ENCODE results near the gene MRPS2. TPM values are rescaled to one million over a fixed set of nuclear protein-coding genes. Genes with fewer than 3 reads are reported as not detected.

MRPS2 gene
- total and polyA plus RNA-seq, 2 experiments from 2014 or later: 83.2 to 116 TPM

DNA sequence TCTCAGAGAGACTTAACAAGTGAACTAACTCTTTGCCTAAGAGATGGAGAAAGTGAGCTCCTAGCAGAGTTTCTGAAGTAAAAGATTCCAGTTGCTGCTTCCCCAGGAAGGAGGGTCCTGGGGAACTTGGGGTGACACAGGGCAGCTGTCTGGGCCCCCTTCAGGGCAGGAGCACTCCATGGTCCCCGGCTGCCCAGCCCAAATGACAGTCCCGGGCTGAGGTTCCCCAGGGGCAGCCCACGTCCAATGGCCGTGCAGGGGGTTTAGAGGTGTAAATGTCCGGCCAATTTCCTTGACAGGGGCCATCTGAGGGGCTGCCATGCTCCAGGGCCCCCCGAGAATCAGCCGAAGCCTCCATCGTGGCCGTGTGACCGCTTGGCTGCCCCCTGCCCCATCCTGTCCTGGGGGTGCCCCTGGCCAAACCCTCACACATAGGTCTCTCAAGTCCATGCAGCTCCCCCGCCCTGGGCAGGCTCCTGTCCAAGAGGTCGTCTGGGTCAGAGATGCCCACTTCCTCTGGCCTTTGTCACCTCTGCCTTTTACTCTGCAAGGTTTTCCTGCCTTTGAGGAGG, 26.4 kb upstream of the MRPS2 start:
- H3K27me3 ChIP-seq (ENCODE audit: insufficient read depth): no peaks in the 10 kb centered on the region
- no peak for TF ChIP-seq STAT1 (IDR thresholded peaks at IDR 0.05; ENCODE audit: unreplicated experiment)
- no peak for TF ChIP-seq ZNF114 (CRISPR knock-in tag; IDR thresholded peaks at IDR 0.05)
- no peak for TF ChIP-seq JUNB (IDR thresholded peaks at IDR 0.05; ENCODE audit: unreplicated experiment)
- no peak for TF ChIP-seq NANOG (IDR thresholded peaks at IDR 0.05; ENCODE audit: borderline replicate concordance)
- TF ChIP-seq EZH2phosphoT487 (IDR thresholded peaks at IDR 0.05; ENCODE audit: unreplicated experiment): no peak
- TF ChIP-seq, protein P1, sequence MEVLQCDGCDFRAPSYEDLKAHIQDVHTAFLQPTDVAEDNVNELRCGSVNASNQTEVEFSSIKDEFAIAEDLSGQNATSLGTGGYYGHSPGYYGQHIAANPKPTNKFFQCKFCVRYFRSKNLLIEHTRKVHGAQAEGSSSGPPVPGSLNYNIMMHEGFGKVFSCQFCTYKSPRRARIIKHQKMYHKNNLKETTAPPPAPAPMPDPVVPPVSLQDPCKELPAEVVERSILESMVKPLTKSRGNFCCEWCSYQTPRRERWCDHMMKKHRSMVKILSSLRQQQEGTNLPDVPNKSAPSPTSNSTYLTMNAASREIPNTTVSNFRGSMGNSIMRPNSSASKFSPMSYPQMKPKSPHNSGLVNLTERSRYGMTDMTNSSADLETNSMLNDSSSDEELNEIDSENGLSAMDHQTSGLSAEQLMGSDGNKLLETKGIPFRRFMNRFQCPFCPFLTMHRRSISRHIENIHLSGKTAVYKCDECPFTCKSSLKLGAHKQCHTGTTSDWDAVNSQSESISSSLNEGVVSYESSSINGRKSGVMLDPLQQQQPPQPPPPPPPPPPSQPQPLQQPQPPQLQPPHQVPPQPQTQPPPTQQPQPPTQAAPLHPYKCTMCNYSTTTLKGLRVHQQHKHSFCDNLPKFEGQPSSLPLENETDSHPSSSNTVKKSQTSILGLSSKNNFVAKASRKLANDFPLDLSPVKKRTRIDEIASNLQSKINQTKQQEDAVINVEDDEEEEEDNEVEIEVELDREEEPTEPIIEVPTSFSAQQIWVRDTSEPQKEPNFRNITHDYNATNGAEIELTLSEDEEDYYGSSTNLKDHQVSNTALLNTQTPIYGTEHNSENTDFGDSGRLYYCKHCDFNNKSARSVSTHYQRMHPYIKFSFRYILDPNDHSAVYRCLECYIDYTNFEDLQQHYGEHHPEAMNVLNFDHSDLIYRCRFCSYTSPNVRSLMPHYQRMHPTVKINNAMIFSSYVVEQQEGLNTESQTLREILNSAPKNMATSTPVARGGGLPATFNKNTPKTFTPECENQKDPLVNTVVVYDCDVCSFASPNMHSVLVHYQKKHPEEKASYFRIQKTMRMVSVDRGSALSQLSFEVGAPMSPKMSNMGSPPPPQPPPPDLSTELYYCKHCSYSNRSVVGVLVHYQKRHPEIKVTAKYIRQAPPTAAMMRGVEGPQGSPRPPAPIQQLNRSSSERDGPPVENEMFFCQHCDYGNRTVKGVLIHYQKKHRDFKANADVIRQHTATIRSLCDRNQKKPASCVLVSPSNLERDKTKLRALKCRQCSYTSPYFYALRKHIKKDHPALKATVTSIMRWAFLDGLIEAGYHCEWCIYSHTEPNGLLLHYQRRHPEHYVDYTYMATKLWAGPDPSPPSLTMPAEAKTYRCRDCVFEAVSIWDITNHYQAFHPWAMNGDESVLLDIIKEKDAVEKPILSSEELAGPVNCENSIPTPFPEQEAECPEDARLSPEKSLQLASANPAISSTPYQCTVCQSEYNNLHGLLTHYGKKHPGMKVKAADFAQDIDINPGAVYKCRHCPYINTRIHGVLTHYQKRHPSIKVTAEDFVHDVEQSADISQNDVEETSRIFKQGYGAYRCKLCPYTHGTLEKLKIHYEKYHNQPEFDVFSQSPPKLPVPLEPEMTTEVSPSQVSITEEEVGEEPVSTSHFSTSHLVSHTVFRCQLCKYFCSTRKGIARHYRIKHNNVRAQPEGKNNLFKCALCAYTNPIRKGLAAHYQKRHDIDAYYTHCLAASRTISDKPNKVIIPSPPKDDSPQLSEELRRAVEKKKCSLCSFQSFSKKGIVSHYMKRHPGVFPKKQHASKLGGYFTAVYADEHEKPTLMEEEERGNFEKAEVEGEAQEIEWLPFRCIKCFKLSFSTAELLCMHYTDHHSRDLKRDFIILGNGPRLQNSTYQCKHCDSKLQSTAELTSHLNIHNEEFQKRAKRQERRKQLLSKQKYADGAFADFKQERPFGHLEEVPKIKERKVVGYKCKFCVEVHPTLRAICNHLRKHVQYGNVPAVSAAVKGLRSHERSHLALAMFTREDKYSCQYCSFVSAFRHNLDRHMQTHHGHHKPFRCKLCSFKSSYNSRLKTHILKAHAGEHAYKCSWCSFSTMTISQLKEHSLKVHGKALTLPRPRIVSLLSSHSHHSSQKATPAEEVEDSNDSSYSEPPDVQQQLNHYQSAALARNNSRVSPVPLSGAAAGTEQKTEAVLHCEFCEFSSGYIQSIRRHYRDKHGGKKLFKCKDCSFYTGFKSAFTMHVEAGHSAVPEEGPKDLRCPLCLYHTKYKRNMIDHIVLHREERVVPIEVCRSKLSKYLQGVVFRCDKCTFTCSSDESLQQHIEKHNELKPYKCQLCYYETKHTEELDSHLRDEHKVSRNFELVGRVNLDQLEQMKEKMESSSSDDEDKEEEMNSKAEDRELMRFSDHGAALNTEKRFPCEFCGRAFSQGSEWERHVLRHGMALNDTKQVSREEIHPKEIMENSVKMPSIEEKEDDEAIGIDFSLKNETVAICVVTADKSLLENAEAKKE (CRISPR knock-in tag; IDR thresholded peaks at IDR 0.05): no peak
- TF ChIP-seq, protein P2, sequence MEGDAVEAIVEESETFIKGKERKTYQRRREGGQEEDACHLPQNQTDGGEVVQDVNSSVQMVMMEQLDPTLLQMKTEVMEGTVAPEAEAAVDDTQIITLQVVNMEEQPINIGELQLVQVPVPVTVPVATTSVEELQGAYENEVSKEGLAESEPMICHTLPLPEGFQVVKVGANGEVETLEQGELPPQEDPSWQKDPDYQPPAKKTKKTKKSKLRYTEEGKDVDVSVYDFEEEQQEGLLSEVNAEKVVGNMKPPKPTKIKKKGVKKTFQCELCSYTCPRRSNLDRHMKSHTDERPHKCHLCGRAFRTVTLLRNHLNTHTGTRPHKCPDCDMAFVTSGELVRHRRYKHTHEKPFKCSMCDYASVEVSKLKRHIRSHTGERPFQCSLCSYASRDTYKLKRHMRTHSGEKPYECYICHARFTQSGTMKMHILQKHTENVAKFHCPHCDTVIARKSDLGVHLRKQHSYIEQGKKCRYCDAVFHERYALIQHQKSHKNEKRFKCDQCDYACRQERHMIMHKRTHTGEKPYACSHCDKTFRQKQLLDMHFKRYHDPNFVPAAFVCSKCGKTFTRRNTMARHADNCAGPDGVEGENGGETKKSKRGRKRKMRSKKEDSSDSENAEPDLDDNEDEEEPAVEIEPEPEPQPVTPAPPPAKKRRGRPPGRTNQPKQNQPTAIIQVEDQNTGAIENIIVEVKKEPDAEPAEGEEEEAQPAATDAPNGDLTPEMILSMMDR (conservative IDR thresholded peaks at IDR 0.05; ENCODE audit: low read depth in 2 of 2): no peak
- TF ChIP-seq, protein P3, sequence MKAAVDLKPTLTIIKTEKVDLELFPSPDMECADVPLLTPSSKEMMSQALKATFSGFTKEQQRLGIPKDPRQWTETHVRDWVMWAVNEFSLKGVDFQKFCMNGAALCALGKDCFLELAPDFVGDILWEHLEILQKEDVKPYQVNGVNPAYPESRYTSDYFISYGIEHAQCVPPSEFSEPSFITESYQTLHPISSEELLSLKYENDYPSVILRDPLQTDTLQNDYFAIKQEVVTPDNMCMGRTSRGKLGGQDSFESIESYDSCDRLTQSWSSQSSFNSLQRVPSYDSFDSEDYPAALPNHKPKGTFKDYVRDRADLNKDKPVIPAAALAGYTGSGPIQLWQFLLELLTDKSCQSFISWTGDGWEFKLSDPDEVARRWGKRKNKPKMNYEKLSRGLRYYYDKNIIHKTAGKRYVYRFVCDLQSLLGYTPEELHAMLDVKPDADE (IDR thresholded peaks at IDR 0.05): no peak
- no peak for TF ChIP-seq EZH2 (IDR thresholded peaks at IDR 0.05; ENCODE audit: low read depth, unreplicated experiment)
- TF ChIP-seq ZNF331 (CRISPR knock-in tag; IDR thresholded peaks at IDR 0.05; ENCODE audit: low read depth): no peak
- H3K4me1 Mint-ChIP-seq: peaks cover 28% of the 10 kb centered on the region
- H4K20me1 ChIP-seq (replicated peaks; ENCODE audit: insufficient read depth): no peaks in the 10 kb centered on the region
- no peaks in the 10 kb centered on the region for H3K9me2 ChIP-seq (ENCODE audit: insufficient read depth)
- no peaks in the 10 kb centered on the region for H3K36me3 Mint-ChIP-seq (ENCODE audit: low read depth)
- H3K4me3 ChIP-seq: no peak overlapping the region
- peaks cover 13% of the 10 kb centered on the region for H3K27me3 Mint-ChIP-seq (ENCODE audit: insufficient read depth, low read depth, poor library complexity)
- H3K4me2 ChIP-seq: no peak overlapping the region
- ATAC-seq (no peak), DNase-seq (ENCODE audit: low spot score) (no peak)
- H3K36me3 ChIP-seq (ENCODE audit: insufficient read depth): no peaks in the 10 kb centered on the region
- H3F3A ChIP-seq (replicated peaks; ENCODE audit: low read depth): peaks cover 12% of the 10 kb centered on the region; the same call in 1 of the 2 replicates
- no peak overlapping the region for H3K27ac Mint-ChIP-seq
- 0 out of 2 replicates have a peak, but pooled peaks cover 6% of the 10 kb centered on the region for H3K4me1 ChIP-seq (ENCODE audit: insufficient read depth)
- no peaks in the 10 kb centered on the region for H3K9me3 Mint-ChIP-seq
- no peak overlapping the region for H2AFZ ChIP-seq
- no peak overlapping the region for H3K4me3 Mint-ChIP-seq
- no peak overlapping the region for H3K27ac ChIP-seq (ENCODE audit: low read depth)
- H3K79me2 ChIP-seq (replicated peaks; ENCODE audit: insufficient read depth): peaks cover 7% of the 10 kb centered on the region; the same call in 1 of the 2 replicates
